ENCODE data around the gene ARHGAP25. TPM values are rescaled to one million over a fixed set of nuclear protein-coding genes. Genes with fewer than 3 reads are reported as not detected.

Gene ARHGAP25
- total and polyA plus RNA-seq, 4 donors = 3.5 to 7.0 (median 5.3) TPM

DNA sequence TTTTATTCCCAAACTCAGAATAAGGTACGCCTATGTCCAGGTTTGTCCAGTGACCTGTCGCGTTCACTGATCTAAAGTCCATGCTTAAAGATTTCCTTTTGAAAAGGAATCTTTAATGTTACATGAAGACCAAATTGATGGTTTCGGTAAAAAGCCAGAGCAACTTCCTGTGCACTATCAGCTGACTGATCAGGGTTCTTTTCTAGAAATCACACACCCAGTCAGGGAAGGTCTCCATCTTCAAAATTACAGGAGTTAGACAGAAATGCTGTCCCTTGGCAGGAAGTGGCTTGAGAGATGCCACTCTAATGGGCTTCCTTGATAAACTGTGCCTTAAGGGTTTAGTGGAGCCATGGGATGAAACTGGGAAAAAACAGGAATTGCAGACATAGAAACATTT lies 14.7 kb upstream of the ARHGAP25 start (continued):
- TF ChIP-seq TAF1 (conservative IDR thresholded peaks at IDR 0.05) = no peak

DNA sequence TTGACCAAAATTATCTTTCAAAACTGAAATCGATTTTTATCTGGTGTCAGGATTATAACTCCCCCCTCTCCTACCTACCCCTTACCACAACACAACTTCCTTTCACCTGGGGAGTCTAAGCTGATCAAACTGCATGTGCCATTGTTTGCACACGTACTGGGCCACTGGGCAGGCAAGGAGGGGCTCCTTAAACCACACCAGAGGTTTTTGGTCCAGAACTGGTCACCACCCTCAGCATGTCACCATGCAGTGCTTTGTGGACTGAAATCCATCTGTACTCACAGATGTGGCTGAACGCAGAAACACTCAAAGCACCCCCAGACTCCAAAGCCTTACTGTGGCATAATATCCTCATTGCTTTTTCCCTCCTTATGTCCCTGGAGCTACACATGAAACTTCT lies 13.9 kb upstream of the ARHGAP25 start:
- 66% methylated on average over 3 of the region's 3 CpGs for WGBS
- H3K27me3 ChIP-seq (ENCODE audit: control insufficient read depth in 4 of 4, insufficient read depth in 4 of 4, low read length in 3 of 4) = no peaks in the 10 kb centered on the region
- DNase-seq (ENCODE audit: low spot score) = no peak
- no peaks in the 10 kb centered on the region for H3K9me3 ChIP-seq (ENCODE audit: control insufficient read depth in 4 of 4, low read length in 3 of 4)
- H3K4me3 ChIP-seq (ENCODE audit: low read depth in 1 of 3, low read length in 3 of 3) = no peak overlapping the region
- H3K9ac ChIP-seq (ENCODE audit: low read depth in 1 of 2, low read length in 2 of 2) = no peak overlapping the region
- H3K4me1 ChIP-seq (ENCODE audit: control insufficient read depth in 4 of 4, insufficient read depth in 4 of 4, low read length in 3 of 4) = peaks cover 0 to 3% (median 0%) of the 10 kb centered on the region in 4 donors
- H3K36me3 ChIP-seq (ENCODE audit: control insufficient read depth in 4 of 4, insufficient read depth in 3 of 4, low read depth in 1 of 4, low read length in 3 of 4) = no peaks in the 10 kb centered on the region
- TF ChIP-seq FOXA2 (IDR thresholded peaks at IDR 0.05) (no peak), FOXA1 (IDR thresholded peaks at IDR 0.05) (no peak), YY1 (IDR thresholded peaks at IDR 0.05) (no peak), GABPA (IDR thresholded peaks at IDR 0.05 in 1 of 2, conservative IDR thresholded peaks at IDR 0.05 in 1 of 2) (no peak), JUND (IDR thresholded peaks at IDR 0.05) (no peak), TAF1 (conservative IDR thresholded peaks at IDR 0.05) (no peak), HNF4A (conservative IDR thresholded peaks at IDR 0.05) (no peak), RXRA (IDR thresholded peaks at IDR 0.05) (no peak)
- TF ChIP-seq, protein P1, sequence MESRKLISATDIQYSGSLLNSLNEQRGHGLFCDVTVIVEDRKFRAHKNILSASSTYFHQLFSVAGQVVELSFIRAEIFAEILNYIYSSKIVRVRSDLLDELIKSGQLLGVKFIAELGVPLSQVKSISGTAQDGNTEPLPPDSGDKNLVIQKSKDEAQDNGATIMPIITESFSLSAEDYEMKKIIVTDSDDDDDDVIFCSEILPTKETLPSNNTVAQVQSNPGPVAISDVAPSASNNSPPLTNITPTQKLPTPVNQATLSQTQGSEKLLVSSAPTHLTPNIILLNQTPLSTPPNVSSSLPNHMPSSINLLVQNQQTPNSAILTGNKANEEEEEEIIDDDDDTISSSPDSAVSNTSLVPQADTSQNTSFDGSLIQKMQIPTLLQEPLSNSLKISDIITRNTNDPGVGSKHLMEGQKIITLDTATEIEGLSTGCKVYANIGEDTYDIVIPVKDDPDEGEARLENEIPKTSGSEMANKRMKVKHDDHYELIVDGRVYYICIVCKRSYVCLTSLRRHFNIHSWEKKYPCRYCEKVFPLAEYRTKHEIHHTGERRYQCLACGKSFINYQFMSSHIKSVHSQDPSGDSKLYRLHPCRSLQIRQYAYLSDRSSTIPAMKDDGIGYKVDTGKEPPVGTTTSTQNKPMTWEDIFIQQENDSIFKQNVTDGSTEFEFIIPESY (IDR thresholded peaks at IDR 0.05) = no peak
- TF ChIP-seq, protein P2, sequence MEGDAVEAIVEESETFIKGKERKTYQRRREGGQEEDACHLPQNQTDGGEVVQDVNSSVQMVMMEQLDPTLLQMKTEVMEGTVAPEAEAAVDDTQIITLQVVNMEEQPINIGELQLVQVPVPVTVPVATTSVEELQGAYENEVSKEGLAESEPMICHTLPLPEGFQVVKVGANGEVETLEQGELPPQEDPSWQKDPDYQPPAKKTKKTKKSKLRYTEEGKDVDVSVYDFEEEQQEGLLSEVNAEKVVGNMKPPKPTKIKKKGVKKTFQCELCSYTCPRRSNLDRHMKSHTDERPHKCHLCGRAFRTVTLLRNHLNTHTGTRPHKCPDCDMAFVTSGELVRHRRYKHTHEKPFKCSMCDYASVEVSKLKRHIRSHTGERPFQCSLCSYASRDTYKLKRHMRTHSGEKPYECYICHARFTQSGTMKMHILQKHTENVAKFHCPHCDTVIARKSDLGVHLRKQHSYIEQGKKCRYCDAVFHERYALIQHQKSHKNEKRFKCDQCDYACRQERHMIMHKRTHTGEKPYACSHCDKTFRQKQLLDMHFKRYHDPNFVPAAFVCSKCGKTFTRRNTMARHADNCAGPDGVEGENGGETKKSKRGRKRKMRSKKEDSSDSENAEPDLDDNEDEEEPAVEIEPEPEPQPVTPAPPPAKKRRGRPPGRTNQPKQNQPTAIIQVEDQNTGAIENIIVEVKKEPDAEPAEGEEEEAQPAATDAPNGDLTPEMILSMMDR (IDR thresholded peaks at IDR 0.05; ENCODE audit: low read depth, low read length, missing input control) = no peak
- TF ChIP-seq, protein P3, sequence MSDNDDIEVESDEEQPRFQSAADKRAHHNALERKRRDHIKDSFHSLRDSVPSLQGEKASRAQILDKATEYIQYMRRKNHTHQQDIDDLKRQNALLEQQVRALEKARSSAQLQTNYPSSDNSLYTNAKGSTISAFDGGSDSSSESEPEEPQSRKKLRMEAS (IDR thresholded peaks at IDR 0.05) = no peak
- TF ChIP-seq, protein P4, sequence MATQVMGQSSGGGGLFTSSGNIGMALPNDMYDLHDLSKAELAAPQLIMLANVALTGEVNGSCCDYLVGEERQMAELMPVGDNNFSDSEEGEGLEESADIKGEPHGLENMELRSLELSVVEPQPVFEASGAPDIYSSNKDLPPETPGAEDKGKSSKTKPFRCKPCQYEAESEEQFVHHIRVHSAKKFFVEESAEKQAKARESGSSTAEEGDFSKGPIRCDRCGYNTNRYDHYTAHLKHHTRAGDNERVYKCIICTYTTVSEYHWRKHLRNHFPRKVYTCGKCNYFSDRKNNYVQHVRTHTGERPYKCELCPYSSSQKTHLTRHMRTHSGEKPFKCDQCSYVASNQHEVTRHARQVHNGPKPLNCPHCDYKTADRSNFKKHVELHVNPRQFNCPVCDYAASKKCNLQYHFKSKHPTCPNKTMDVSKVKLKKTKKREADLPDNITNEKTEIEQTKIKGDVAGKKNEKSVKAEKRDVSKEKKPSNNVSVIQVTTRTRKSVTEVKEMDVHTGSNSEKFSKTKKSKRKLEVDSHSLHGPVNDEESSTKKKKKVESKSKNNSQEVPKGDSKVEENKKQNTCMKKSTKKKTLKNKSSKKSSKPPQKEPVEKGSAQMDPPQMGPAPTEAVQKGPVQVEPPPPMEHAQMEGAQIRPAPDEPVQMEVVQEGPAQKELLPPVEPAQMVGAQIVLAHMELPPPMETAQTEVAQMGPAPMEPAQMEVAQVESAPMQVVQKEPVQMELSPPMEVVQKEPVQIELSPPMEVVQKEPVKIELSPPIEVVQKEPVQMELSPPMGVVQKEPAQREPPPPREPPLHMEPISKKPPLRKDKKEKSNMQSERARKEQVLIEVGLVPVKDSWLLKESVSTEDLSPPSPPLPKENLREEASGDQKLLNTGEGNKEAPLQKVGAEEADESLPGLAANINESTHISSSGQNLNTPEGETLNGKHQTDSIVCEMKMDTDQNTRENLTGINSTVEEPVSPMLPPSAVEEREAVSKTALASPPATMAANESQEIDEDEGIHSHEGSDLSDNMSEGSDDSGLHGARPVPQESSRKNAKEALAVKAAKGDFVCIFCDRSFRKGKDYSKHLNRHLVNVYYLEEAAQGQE (IDR thresholded peaks at IDR 0.05) = no peak
- no peak overlapping the region for H3K27ac ChIP-seq (ENCODE audit: low read depth in 1 of 2, low read length in 2 of 2)

DNA sequence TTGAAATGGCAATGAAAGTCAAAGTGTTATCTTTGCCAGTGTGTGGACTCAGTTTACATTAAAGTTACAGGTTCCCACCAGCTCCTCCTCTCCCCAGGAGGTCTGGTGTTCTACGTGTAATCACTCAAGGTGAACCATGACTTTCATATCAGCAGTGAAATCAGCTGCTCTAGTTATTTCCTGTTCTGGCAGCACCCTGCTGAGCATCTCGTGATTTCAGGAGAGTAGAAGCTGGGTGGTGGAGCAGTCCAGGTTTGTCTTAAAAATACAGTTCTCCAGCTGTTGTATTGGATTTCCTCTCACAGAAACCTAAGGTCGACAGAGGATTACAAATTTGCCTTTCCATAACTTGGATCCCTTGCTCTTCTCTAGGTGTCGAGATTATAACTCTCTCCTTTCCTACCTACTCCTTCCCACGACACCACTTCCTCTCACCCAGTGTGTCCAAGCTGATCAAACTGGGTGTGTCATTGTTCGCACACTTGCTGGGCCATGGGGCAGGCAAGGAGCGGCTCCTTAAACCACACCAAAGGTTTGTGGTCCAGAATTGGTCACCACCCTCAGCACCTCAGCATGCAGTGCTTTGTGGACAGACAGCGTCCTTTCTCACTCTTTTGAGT lies 13.0 kb upstream of the ARHGAP25 start:
- Histone ChIP-seq H3K27ac (ENCODE audit: low read depth in 1 of 2, low read length in 2 of 2) (no peak overlapping the region), H3K9ac (ENCODE audit: low read depth in 1 of 2, low read length in 2 of 2) (no peak overlapping the region), H3K4me3 (ENCODE audit: low read depth in 1 of 3, low read length in 3 of 3) (no peak overlapping the region), H3K4me1 (ENCODE audit: control insufficient read depth in 4 of 4, insufficient read depth in 4 of 4, low read length in 3 of 4) (peaks cover 2 to 4% (median 3%) of the 10 kb centered on the region in 4 donors), H3K9me3 (ENCODE audit: control insufficient read depth in 4 of 4, low read length in 3 of 4) (no peaks in the 10 kb centered on the region), H3K27me3 (ENCODE audit: control insufficient read depth in 4 of 4, insufficient read depth in 4 of 4, low read length in 3 of 4) (no peaks in the 10 kb centered on the region), H3K36me3 (ENCODE audit: control insufficient read depth in 4 of 4, insufficient read depth in 3 of 4, low read depth in 1 of 4, low read length in 3 of 4) (no peaks in the 10 kb centered on the region)
- WGBS = 73% methylated on average over 8 of the region's 8 CpGs
- no peak for DNase-seq (ENCODE audit: low spot score)
- TF ChIP-seq NR2F2 (IDR thresholded peaks at IDR 0.05) = no peak
- no peak for TF ChIP-seq FOXA1 (IDR thresholded peaks at IDR 0.05)
- no peak for TF ChIP-seq YY1 (IDR thresholded peaks at IDR 0.05)
